GM10266 (cell line): Measurements from ENCODE around the gene TESK1.

Experiments used
- DNase-seq: peaks from one replicate; pipeline ENCODE4 v3.0.0; 2012; ENCODE audit errors: extremely low spot score
- TF ChIP-seq, protein P1 (sequence below): IDR thresholded peaks from 2 replicates; pipeline ENCODE4 v1.5.1; 2012; ENCODE audit warnings: mild to moderate bottlenecking, low read depth; ENCODE audit not compliant: control insufficient read depth, insufficient read depth; ENCODE audit errors: missing control alignments

Gene TESK1

GRCh38 chr9:35618854-35619799, 14.1 kb downstream of the TESK1 start:
- DNase-seq = peak; percentile 67
- TF ChIP-seq, protein P1, sequence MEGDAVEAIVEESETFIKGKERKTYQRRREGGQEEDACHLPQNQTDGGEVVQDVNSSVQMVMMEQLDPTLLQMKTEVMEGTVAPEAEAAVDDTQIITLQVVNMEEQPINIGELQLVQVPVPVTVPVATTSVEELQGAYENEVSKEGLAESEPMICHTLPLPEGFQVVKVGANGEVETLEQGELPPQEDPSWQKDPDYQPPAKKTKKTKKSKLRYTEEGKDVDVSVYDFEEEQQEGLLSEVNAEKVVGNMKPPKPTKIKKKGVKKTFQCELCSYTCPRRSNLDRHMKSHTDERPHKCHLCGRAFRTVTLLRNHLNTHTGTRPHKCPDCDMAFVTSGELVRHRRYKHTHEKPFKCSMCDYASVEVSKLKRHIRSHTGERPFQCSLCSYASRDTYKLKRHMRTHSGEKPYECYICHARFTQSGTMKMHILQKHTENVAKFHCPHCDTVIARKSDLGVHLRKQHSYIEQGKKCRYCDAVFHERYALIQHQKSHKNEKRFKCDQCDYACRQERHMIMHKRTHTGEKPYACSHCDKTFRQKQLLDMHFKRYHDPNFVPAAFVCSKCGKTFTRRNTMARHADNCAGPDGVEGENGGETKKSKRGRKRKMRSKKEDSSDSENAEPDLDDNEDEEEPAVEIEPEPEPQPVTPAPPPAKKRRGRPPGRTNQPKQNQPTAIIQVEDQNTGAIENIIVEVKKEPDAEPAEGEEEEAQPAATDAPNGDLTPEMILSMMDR = no peak

DNA sequence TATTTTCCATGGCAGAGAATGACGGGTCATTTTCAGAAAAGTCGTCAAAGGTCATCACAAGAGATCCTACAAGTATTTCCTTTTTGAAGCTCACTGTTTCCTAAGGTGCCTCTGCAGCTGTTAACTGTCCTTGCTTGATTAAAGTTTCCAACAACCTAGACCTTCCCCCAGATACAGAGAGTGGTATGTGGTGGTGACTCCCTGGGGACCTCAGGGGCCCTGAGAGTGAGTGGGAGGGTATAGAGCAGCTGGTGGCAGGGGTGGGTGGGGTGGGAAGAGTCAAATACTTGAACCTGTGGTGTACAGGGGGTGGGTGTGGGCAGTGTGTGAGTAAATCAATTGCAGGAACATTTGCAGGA, 14.7 kb downstream of the TESK1 start:
- peak; percentile 55 for DNase-seq
- TF ChIP-seq, protein P1 = no peak

DNA sequence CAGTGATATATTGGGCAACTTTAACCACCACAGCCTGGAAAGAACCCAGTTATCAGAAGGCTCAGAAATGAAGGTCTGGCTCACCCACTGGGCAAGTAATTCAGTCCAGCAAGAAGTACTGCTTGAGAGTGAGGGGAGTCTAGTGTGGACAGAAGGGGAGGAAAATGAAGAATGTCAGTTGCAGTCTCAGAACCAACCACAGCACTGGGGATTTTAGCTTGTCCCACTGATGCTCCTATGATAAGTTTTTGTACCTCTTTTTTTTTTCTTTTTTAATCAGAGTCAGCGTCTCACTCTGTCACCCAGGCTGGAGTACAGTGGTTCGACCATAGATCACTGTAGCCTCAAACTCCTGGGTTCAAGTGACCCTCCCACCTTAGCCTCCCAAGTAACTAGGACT, 22.5 kb downstream of the TESK1 start:
- TF ChIP-seq, protein P1 = no peak
- DNase-seq = no peak

DNA sequence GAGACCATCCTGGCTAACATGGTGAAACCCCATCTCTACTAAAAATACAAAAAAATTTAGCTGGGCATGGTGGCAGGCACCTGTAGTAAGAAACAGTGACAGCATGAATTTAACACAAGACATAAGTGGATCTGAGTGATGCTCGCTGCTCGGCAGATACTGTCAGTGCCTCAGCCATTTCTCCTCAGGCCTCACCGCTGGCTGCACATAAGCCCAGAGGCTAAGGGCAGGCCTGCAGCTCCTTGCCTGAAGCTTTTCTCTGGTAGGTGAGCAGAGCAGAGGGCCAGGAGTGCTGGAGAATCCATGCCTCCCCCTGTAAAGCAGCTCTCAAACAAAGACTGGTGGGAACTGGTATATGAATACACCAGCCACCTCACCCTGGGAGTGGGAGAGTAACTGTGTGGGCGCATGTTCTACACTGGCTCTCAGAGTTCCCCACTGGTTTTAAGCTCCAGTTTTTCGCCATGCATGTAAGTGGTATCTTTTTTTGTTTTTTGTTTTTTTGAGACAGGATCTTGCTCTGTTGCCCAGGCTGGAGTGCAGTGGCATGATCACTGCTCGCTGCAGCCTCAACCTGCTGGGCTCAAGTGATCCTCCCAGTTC, 23.4 kb downstream of the TESK1 start:
- TF ChIP-seq, protein P1 = no peak
- DNase-seq = no peak

GRCh38 chr9:35629597-35629996, 24.5 kb downstream of the TESK1 start:
- DNase-seq = no peak
- TF ChIP-seq, protein P1 = no peak

- TF ChIP-seq, protein P1 = no peak
- DNase-seq = no peak
Measured at GRCh38 chr9:35635730-35636129, 30.7 kb downstream of the TESK1 start.
